MCF 10A (cell line): ENCODE measurements around the gene RNU6-9. TPM values are rescaled to one million over a fixed set of nuclear protein-coding genes. Genes with fewer than 3 reads are reported as not detected.
A peak's percentile ranks its signal among the peaks of the same experiment; 100 is the strongest.

Experiments used
- BruUV-seq: library from RNA; stranded (reverse); fragments of 400-500 nt; replicated peaks from 2 replicates; lab custom pipeline; 2021; lab: Mats Ljungman, UMichigan
- CTCF ChIA-PET: fragments of 300-600 bp; sonication (Branson Sonifier 250); formaldehyde crosslinking; extraction: SDS; loops from one replicate; lab custom pipeline; 2021; ENCODE audit warnings: antibody characterized with exemption, inconsistent platforms; lab: Yijun Ruan, JAX
- POLR2A ChIA-PET: fragments of 300-600, 350-650 bp; sonication (Branson Sonifier 250); formaldehyde crosslinking; extraction: SDS; loops from one replicate; lab custom pipeline; 2020; ENCODE audit warnings: antibody characterized with exemption, inconsistent platforms; lab: Yijun Ruan, JAX
- DNase-seq: peaks from one replicate; pipeline ENCODE4 v3.0.0-alpha.2; 2018; ENCODE audit not compliant: unreplicated experiment
- H3K27ac Mint-ChIP-seq: one replicate; pipeline ENCODE4 v1.8.0; 2022; ENCODE audit warnings: mild to moderate bottlenecking, low read depth, mixed read lengths; ENCODE audit not compliant: unreplicated experiment
- H3K27me3 Mint-ChIP-seq: one replicate; pipeline ENCODE4 v1.8.0; 2022; ENCODE audit warnings: mixed read lengths; ENCODE audit not compliant: insufficient read depth, unreplicated experiment
- H3K36me3 Mint-ChIP-seq: one replicate; pipeline ENCODE4 v1.8.0; 2022; ENCODE audit warnings: mild to moderate bottlenecking, moderate library complexity, mixed read lengths; ENCODE audit not compliant: insufficient read depth, unreplicated experiment
- H3K4me1 Mint-ChIP-seq: one replicate; pipeline ENCODE4 v1.8.0; 2022; ENCODE audit warnings: mixed read lengths; ENCODE audit not compliant: insufficient read depth, unreplicated experiment
- H3K4me3 Mint-ChIP-seq: one replicate; pipeline ENCODE4 v1.8.0; 2022; ENCODE audit warnings: mild to moderate bottlenecking, moderate library complexity, mixed read lengths; ENCODE audit not compliant: unreplicated experiment
- H3K9me3 Mint-ChIP-seq: one replicate; pipeline ENCODE4 v1.8.0; 2022; ENCODE audit warnings: mixed read lengths; ENCODE audit not compliant: unreplicated experiment
- CTCF ChIP-seq: fragments of 200-600 bp; IDR thresholded peaks from one replicate; pipeline ENCODE4 v1.8.0; 2022; ENCODE audit warnings: antibody characterized with exemption, mild to moderate bottlenecking; ENCODE audit not compliant: unreplicated experiment
- intact Hi-C: fragments of 100-400 bp; cut with micrococcal nuclease; formaldehyde crosslinking; loops from 2 replicates; pipeline ENCODE4 v1.14.1; 2022
- total RNA-seq: library from RNA; stranded (reverse); gene quantifications from 2 replicates; pipeline ENCODE4 v1.2.3, GENCODE V29; 2022

Gene RNU6-9
- total RNA-seq, 1 experiment from 2014 or later = not detected

GRCh38 chr19:858868-859843 is 34.1 kb upstream of the RNU6-9 start, which contains the start of gene CFD:
TSS of gene CFD (plus strand) at chr19:859664. CDS start at chr19:859690, 26 bp downstream.
- ChIA-PET CTCF (interaction anchor here (0.6 to 1.2 kb wide), 2 partner anchors 123 to 400 kb away, joined by 4 read pairs; no protein-coding TSS in a partner anchor), POLR2A (interaction anchor here (0.6 to 1.4 kb wide), 2 partner anchors 23 to 183 kb away, joined by 3 read pairs; partner anchors contain the start of gene FSTL3)
- intact Hi-C loops = loop anchor here (10.0 kb wide), 1 partner anchor 126 kb away; the partner anchor contains the start of gene WDR18
- Mint-ChIP-seq H3K36me3 (no peaks in the 10 kb centered on the region), H3K27ac (no peak within 1 kb of the TSS), H3K4me1 (peaks cover 5% of the 10 kb centered on the region), H3K9me3 (no peaks in the 10 kb centered on the region), H3K4me3 (no peak within 1 kb of the TSS), H3K27me3 (no peaks in the 10 kb centered on the region)
- BruUV-seq = no TSS peak
- no peak for DNase-seq
- no peak for TF ChIP-seq CTCF

- no TSS peak for BruUV-seq
- no peak overlapping the region for H3K27ac Mint-ChIP-seq
- CTCF ChIA-PET = interaction anchor here (0.6 kb wide), 1 partner anchor 78 kb away, joined by 4 read pairs; no protein-coding TSS in a partner anchor
- DNase-seq = no peak
- no peak for TF ChIP-seq CTCF
- no peaks in the 10 kb centered on the region for H3K9me3 Mint-ChIP-seq
- POLR2A ChIA-PET = no interaction called here
- H3K4me1 Mint-ChIP-seq = peaks cover 5% of the 10 kb centered on the region
- no peak overlapping the region for H3K4me3 Mint-ChIP-seq
- intact Hi-C loops = no loop called here
- no peaks in the 10 kb centered on the region for H3K36me3 Mint-ChIP-seq
- H3K27me3 Mint-ChIP-seq = no peaks in the 10 kb centered on the region
These were observed 32.0 kb upstream of the RNU6-9 start for GRCh38 chr19:861141-861755.

- DNase-seq = peak; percentile 57
- Mint-ChIP-seq H3K4me3 (no peak overlapping the region), H3K4me1 (peaks cover 5% of the 10 kb centered on the region), H3K27me3 (no peaks in the 10 kb centered on the region), H3K36me3 (peaks cover under 1% of the 10 kb centered on the region), H3K27ac (no peak overlapping the region), H3K9me3 (no peaks in the 10 kb centered on the region)
- CTCF ChIA-PET = interaction anchor here (0.6 kb wide), 1 partner anchor 79 kb away, joined by 4 read pairs; no protein-coding TSS in a partner anchor
- no peak for TF ChIP-seq CTCF
- intact Hi-C loops = no loop called here
- POLR2A ChIA-PET = no interaction called here
- BruUV-seq = no TSS peak
These were observed 31.3 kb upstream of the RNU6-9 start for GRCh38 chr19:861756-862580.
